OCI-LY1 (cell line): ENCODE results near the gene ARHGAP18.
A peak's percentile ranks its signal among the peaks of the same experiment; 100 is the strongest.

ENCODE experiments used
- H2AFZ ChIP-seq: fragments of 200-600 bp; sonication (generic), shearing (Covaris generic); 2 replicates; pipeline ENCODE4 v1.6.0; 2014; ENCODE audit warnings: antibody characterized with exemption, mild to moderate bottlenecking, low read length
- H3F3A ChIP-seq: fragments of 200-600 bp; sonication (generic), shearing (Covaris generic); 2 replicates; pipeline ENCODE4 v1.6.0; 2014; ENCODE audit warnings: mild to moderate bottlenecking, antibody characterized with exemption, low read length, moderate library complexity; ENCODE audit not compliant: insufficient read depth
- H3K27ac ChIP-seq: fragments of 200-600 bp; sonication (generic); 2 replicates; pipeline ENCODE4 v1.5.1; 2014; ENCODE audit warnings: low read length, mixed run types, mild to moderate bottlenecking, low read depth; ENCODE audit not compliant: poor library complexity, severe bottlenecking
- H3K27me3 ChIP-seq: fragments of 200-600 bp; sonication (generic); 2 replicates; pipeline ENCODE4 v1.6.0; 2014; ENCODE audit warnings: antibody characterized with exemption, mild to moderate bottlenecking, low read length, moderate library complexity; ENCODE audit not compliant: insufficient read depth
- H3K36me3 ChIP-seq: fragments of 200-600 bp; sonication (generic); 2 replicates; pipeline ENCODE4 v1.6.1; 2014; ENCODE audit warnings: mild to moderate bottlenecking, antibody characterized with exemption, low read length, moderate library complexity, mixed read lengths; ENCODE audit not compliant: insufficient read depth
- H3K4me1 ChIP-seq: fragments of 200-600 bp; sonication (generic); 2 replicates; pipeline ENCODE4 v1.5.1; 2014; ENCODE audit warnings: mild to moderate bottlenecking, low read length, moderate library complexity; ENCODE audit not compliant: insufficient read depth, severe bottlenecking
- H3K4me2 ChIP-seq: fragments of 200-600 bp; sonication (generic), shearing (Covaris generic); 2 replicates; pipeline ENCODE4 v1.6.1; 2014; ENCODE audit warnings: low read length
- H3K4me3 ChIP-seq: fragments of 200-600 bp; sonication (generic); 2 replicates; pipeline ENCODE4 v1.5.1; 2014; ENCODE audit warnings: low read length, low read depth, mild to moderate bottlenecking, mixed read lengths; ENCODE audit not compliant: poor library complexity, severe bottlenecking
- H3K79me2 ChIP-seq: fragments of 200-600 bp; shearing (Covaris generic); 2 replicates; pipeline ENCODE4 v1.6.1; 2016; ENCODE audit warnings: mixed run types, low read length, mixed read lengths; ENCODE audit not compliant: insufficient read depth
- H3K9ac ChIP-seq: fragments of 200-600 bp; sonication (generic), shearing (Covaris generic); 2 replicates; pipeline ENCODE4 v1.6.1; 2014; ENCODE audit warnings: mild to moderate bottlenecking, low read length, mixed read lengths
- H3K9me2 ChIP-seq: fragments of 200-600 bp; sonication (generic), shearing (Covaris generic); 2 replicates; pipeline ENCODE4 v1.6.1; 2014; ENCODE audit warnings: low read depth, mild to moderate bottlenecking, low read length, mixed read lengths
- H3K9me3 ChIP-seq: fragments of 200-600 bp; shearing (Covaris generic); 2 replicates; pipeline ENCODE4 v1.6.1; 2014; ENCODE audit warnings: low read length, mixed read lengths
- H4K20me1 ChIP-seq: fragments of 200-600 bp; sonication (generic), shearing (Covaris generic); 2 replicates; pipeline ENCODE4 v1.6.0; 2016; ENCODE audit warnings: mild to moderate bottlenecking, low read length; ENCODE audit not compliant: insufficient read depth
- CTCF ChIP-seq: fragments of 200-600 bp; sonication (generic), shearing (Covaris generic); IDR thresholded peaks from 2 replicates; pipeline ENCODE4 v1.5.1; 2017; ENCODE audit warnings: mild to moderate bottlenecking, antibody characterized with exemption, low read length, moderate library complexity, mixed read lengths
- EZH2 ChIP-seq: fragments of 200-600 bp; sonication (generic), shearing (Covaris generic); IDR thresholded peaks from 2 replicates; pipeline ENCODE4 v1.8.0; 2017; ENCODE audit warnings: borderline replicate concordance, mixed run types, mild to moderate bottlenecking, antibody characterized with exemption, low read length, moderate library complexity, mixed read lengths

The ARHGAP18 gene

GRCh38 chr6:129647044-129647443 is 62.9 kb downstream of the ARHGAP18 start:
- Histone ChIP-seq H2AFZ (no peak overlapping the region), H3K27ac (peak overlapping the region; percentile 35), H3K9me2 (no peaks in the 10 kb centered on the region), H3K4me3 (no peak overlapping the region), H3K4me2 (no peak overlapping the region), H4K20me1 (no peaks in the 10 kb centered on the region), H3K27me3 (no peaks in the 10 kb centered on the region), H3K79me2 (no peaks in the 10 kb centered on the region), H3K9me3 (no peaks in the 10 kb centered on the region), H3F3A (no peaks in the 10 kb centered on the region), H3K9ac (no peak overlapping the region), H3K36me3 (no peaks in the 10 kb centered on the region), H3K4me1 (peaks cover 21% of the 10 kb centered on the region)
- TF ChIP-seq CTCF: no peak
- TF ChIP-seq EZH2: no peak

DNA sequence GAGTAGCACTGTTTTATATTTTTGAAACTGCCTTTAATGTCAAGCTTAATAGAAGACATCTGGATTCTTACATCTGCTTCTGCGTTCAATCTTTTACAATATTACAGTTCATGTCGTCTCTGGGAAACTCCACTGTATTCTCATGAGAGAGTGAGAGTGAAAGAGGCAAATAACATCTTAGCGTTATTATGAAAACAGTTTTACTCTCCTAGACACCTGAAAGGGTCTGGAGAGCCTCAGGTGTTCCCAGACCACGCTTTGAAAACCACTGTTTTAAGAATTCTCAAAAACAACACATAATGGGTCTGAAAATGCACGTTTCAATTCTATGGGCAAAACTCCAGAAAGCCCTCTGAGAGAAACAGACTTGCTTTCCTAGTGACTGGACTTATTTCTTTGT is 63.3 kb downstream of the ARHGAP18 start:
- Histone ChIP-seq H3K27me3 (no peaks in the 10 kb centered on the region), H3K36me3 (no peaks in the 10 kb centered on the region), H3K4me2 (no peak overlapping the region), H3K79me2 (no peaks in the 10 kb centered on the region), H3K4me3 (no peak overlapping the region), H2AFZ (no peak overlapping the region), H3K4me1 (peaks cover 21% of the 10 kb centered on the region), H3K9me2 (no peaks in the 10 kb centered on the region), H3K27ac (peak overlapping the region; percentile 35), H3K9ac (no peak overlapping the region), H3F3A (no peaks in the 10 kb centered on the region), H4K20me1 (no peaks in the 10 kb centered on the region), H3K9me3 (no peaks in the 10 kb centered on the region)
- TF ChIP-seq EZH2: no peak
- no peak for TF ChIP-seq CTCF

DNA sequence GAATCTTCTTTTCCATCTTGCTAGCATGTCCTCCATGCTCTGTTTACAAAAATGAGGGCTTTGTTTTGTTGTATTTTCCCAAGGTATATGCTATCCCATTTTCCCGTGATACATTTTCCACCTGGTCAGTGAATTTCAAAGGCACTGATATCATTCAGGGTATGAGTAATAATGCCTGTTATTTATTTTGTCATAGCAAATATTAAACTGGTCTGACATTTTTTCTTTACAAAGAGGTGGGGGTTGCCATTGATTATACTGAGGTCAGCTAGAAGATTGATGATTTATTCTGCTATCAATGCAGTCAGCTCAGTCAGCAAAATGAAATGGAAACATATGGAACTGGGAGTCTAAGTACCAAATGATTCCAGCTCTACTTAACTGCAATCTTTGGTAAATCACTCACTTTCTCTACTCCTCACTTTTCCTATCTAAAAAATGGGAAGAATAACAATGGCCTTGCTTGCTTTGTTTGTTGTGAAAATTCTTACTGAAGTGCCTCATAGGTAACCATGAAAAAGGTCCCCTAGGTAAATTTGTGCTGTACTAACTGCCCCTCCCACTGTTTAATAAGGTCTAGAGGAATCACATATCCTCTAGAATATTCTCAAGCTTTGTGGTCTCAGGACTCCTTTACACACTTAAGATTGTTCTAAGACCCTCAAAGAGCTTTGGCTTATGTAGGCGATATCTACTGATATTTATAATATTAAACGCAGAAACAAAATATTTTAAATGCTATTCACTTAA is 64.0 kb downstream of the ARHGAP18 start:
- H3K27me3 ChIP-seq: no peaks in the 10 kb centered on the region
- no peak for TF ChIP-seq CTCF
- no peak for TF ChIP-seq EZH2
- no peaks in the 10 kb centered on the region for H3K36me3 ChIP-seq
- H2AFZ ChIP-seq: no peak overlapping the region
- H3K9me2 ChIP-seq: no peaks in the 10 kb centered on the region
- H3K27ac ChIP-seq: peak overlapping the region; percentile 35
- H3K79me2 ChIP-seq: no peaks in the 10 kb centered on the region
- H3K9ac ChIP-seq: no peak overlapping the region
- peaks cover 21% of the 10 kb centered on the region for H3K4me1 ChIP-seq
- H3K9me3 ChIP-seq: no peaks in the 10 kb centered on the region
- H3K4me3 ChIP-seq: no peak overlapping the region
- H3K4me2 ChIP-seq: no peak overlapping the region
- no peaks in the 10 kb centered on the region for H4K20me1 ChIP-seq
- H3F3A ChIP-seq: no peaks in the 10 kb centered on the region
